Measurements from ENCODE around the gene LAMC1. TPM values are rescaled to one million over a fixed set of nuclear protein-coding genes. Genes with fewer than 3 reads are reported as not detected.
A peak's percentile ranks its signal among the peaks of the same experiment; 100 is the strongest.

Gene LAMC1
- total and polyA plus RNA-seq, 10 of the 15 experiments (the other 5 are each of a cell fraction or from before 2014, with no cell fraction given): 4.6 to 51.4 (median 25.6) TPM

DNA sequence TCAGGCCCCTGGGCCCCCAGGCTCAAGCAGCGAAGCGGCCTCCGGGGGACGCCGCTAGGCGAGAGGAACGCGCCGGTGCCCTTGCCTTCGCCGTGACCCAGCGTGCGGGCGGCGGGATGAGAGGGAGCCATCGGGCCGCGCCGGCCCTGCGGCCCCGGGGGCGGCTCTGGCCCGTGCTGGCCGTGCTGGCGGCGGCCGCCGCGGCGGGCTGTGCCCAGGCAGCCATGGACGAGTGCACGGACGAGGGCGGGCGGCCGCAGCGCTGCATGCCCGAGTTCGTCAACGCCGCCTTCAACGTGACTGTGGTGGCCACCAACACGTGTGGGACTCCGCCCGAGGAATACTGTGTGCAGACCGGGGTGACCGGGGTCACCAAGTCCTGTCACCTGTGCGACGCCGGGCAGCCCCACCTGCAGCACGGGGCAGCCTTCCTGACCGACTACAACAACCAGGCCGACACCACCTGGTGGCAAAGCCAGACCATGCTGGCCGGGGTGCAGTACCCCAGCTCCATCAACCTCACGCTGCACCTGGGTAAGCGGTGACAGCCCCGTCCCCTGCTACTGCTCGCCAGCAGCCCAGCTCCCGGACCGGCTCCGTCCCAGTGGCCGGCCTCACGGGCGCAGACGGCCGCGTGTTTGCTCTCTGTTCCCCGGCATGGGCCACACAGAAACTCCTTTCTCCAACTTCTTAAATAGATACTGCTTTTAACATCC, 539 bp downstream of the LAMC1 start (continued):
- TF ChIP-seq, protein P1, sequence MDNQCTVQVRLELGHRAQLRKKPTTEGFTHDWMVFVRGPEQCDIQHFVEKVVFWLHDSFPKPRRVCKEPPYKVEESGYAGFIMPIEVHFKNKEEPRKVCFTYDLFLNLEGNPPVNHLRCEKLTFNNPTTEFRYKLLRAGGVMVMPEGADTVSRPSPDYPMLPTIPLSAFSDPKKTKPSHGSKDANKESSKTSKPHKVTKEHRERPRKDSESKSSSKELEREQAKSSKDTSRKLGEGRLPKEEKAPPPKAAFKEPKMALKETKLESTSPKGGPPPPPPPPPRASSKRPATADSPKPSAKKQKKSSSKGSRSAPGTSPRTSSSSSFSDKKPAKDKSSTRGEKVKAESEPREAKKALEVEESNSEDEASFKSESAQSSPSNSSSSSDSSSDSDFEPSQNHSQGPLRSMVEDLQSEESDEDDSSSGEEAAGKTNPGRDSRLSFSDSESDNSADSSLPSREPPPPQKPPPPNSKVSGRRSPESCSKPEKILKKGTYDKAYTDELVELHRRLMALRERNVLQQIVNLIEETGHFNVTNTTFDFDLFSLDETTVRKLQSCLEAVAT (IDR thresholded peaks at IDR 0.05): 0 out of 2 replicates have a peak, but pooled peaks have one; percentile 17
- TF ChIP-seq RAD51 (IDR thresholded peaks at IDR 0.05) (no peak), MXI1 (IDR thresholded peaks at IDR 0.05; ENCODE audit: low read depth, low read length) (peak; percentile 59; the same call in 1 of the 2 replicates), POLR2A (IDR thresholded peaks at IDR 0.05; ENCODE audit: low read depth, low read length) (peak; percentile 65), SIN3A (IDR thresholded peaks at IDR 0.05; ENCODE audit: low read depth, low read length) (no peak), TCF7 (IDR thresholded peaks at IDR 0.05; ENCODE audit: borderline replicate concordance) (no peak), SREBF2 (IDR thresholded peaks at IDR 0.05; ENCODE audit: low read length) (no peak), LARP7 (IDR thresholded peaks at IDR 0.05) (peak; percentile 98; the same call in 1 of the 2 replicates), IKZF1 (conservative IDR thresholded peaks at IDR 0.05) (peak; percentile 88), ESRRA (IDR thresholded peaks at IDR 0.05; ENCODE audit: low read length) (no peak), WRNIP1 (IDR thresholded peaks at IDR 0.05; ENCODE audit: borderline replicate concordance, low read depth, low read length) (no peak), RAD21 (IDR thresholded peaks at IDR 0.05; ENCODE audit: insufficient read depth, low read depth, low read length) (peak; percentile 47; the same call in 1 of the 2 replicates), ZNF217 (IDR thresholded peaks at IDR 0.05) (peak; percentile 40; the same call in 1 of the 2 replicates), MYC (IDR thresholded peaks at IDR 0.05; ENCODE audit: insufficient read depth, insufficient read length, insufficient replicate concordance, low read length, severe bottlenecking) (peak; percentile 87), JUNB (IDR thresholded peaks at IDR 0.05) (no peak), TCF3 (IDR thresholded peaks at IDR 0.05; ENCODE audit: borderline replicate concordance, insufficient read depth, low read depth, low read length) (peak; percentile 75), SPI1 (IDR thresholded peaks at IDR 0.05; ENCODE audit: borderline replicate concordance, insufficient read depth, low read depth, low read length) (no peak)
- TF ChIP-seq, protein P2, sequence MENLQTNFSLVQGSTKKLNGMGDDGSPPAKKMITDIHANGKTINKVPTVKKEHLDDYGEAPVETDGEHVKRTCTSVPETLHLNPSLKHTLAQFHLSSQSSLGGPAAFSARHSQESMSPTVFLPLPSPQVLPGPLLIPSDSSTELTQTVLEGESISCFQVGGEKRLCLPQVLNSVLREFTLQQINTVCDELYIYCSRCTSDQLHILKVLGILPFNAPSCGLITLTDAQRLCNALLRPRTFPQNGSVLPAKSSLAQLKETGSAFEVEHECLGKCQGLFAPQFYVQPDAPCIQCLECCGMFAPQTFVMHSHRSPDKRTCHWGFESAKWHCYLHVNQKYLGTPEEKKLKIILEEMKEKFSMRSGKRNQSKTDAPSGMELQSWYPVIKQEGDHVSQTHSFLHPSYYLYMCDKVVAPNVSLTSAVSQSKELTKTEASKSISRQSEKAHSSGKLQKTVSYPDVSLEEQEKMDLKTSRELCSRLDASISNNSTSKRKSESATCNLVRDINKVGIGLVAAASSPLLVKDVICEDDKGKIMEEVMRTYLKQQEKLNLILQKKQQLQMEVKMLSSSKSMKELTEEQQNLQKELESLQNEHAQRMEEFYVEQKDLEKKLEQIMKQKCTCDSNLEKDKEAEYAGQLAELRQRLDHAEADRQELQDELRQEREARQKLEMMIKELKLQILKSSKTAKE (IDR thresholded peaks at IDR 0.05; ENCODE audit: low read depth, poor library complexity, severe bottlenecking): no peak
- TF ChIP-seq, protein P3, sequence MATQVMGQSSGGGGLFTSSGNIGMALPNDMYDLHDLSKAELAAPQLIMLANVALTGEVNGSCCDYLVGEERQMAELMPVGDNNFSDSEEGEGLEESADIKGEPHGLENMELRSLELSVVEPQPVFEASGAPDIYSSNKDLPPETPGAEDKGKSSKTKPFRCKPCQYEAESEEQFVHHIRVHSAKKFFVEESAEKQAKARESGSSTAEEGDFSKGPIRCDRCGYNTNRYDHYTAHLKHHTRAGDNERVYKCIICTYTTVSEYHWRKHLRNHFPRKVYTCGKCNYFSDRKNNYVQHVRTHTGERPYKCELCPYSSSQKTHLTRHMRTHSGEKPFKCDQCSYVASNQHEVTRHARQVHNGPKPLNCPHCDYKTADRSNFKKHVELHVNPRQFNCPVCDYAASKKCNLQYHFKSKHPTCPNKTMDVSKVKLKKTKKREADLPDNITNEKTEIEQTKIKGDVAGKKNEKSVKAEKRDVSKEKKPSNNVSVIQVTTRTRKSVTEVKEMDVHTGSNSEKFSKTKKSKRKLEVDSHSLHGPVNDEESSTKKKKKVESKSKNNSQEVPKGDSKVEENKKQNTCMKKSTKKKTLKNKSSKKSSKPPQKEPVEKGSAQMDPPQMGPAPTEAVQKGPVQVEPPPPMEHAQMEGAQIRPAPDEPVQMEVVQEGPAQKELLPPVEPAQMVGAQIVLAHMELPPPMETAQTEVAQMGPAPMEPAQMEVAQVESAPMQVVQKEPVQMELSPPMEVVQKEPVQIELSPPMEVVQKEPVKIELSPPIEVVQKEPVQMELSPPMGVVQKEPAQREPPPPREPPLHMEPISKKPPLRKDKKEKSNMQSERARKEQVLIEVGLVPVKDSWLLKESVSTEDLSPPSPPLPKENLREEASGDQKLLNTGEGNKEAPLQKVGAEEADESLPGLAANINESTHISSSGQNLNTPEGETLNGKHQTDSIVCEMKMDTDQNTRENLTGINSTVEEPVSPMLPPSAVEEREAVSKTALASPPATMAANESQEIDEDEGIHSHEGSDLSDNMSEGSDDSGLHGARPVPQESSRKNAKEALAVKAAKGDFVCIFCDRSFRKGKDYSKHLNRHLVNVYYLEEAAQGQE (IDR thresholded peaks at IDR 0.05; ENCODE audit: low read depth, low read length): no peak
- TF ChIP-seq, protein P4, sequence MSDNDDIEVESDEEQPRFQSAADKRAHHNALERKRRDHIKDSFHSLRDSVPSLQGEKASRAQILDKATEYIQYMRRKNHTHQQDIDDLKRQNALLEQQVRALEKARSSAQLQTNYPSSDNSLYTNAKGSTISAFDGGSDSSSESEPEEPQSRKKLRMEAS (IDR thresholded peaks at IDR 0.05; ENCODE audit: low read depth, low read length): 0 out of 2 replicates have a peak, but pooled peaks have one; percentile 39
